DOHH2 (cell line): ENCODE results near the gene NT5DC1.

Experiments used
- CTCF ChIP-seq: fragments of 200-600 bp; sonication (generic); IDR thresholded peaks from one replicate; pipeline ENCODE4 v1.5.1; 2014; ENCODE audit warnings: antibody characterized with exemption, mild to moderate bottlenecking, low read depth, low read length; ENCODE audit not compliant: poor library complexity, severe bottlenecking
- EZH2phosphoT487 ChIP-seq: fragments of 200-600 bp; sonication (generic); IDR thresholded peaks from 2 replicates; pipeline ENCODE4 v1.6.1; 2017; ENCODE audit warnings: borderline replicate concordance, mild to moderate bottlenecking, antibody characterized with exemption, low read length, moderate library complexity, mixed read lengths

- TF ChIP-seq CTCF (no peak), EZH2phosphoT487 (no peak)
Observed at GRCh38 chr6:116084284-116084683, 16.4 kb upstream of the NT5DC1 start.
